ENCODE measurements around the gene ADAMTS12.

- TF ChIP-seq EZH2 (IDR thresholded peaks at IDR 0.05; ENCODE audit: insufficient read depth, poor library complexity, severe bottlenecking) (no peak), EZH2phosphoT487 (IDR thresholded peaks at IDR 0.05; ENCODE audit: insufficient read depth, low read depth) (no peak)
Measured at GRCh38 chr5:33793276-33793675, 98.5 kb downstream of the ADAMTS12 start.

All from GM23248 (cell line).